ENCODE measurements around the gene TVP23B. TPM values are rescaled to one million over a fixed set of nuclear protein-coding genes. Genes with fewer than 3 reads are reported as not detected.
A peak's percentile ranks its signal among the peaks of the same experiment; 100 is the strongest.
"Not testable (repeated sequence)": the region's sequence is repeated elsewhere in the genome, so short reads cannot be mapped to it uniquely, and the experiment has no call there.

Gene TVP23B
- total RNA-seq: 35.3 TPM

GRCh38 chr17:18780991-18781718 lies at the start of gene TVP23B:
Gene TVP23B (plus strand): TSS chr17:18781183. CDS start chr17:18781294, 111 bp downstream.
- intact Hi-C loops (cut with DNase I): not testable (repeated sequence)
- ATAC-seq (peak; percentile 99), DNase-seq (ENCODE audit: low spot score) (peak; percentile 97)

GRCh38 chr17:18732438-18732837 lies 48.5 kb upstream of the TVP23B start:
- ATAC-seq; DNase-seq (ENCODE audit: low spot score); intact Hi-C loops (cut with DNase I): not testable (repeated sequence)

GRCh38 chr17:18733350-18733749 lies 47.6 kb upstream of the TVP23B start:
- intact Hi-C loops (cut with DNase I); DNase-seq (ENCODE audit: low spot score); ATAC-seq: not testable (repeated sequence)

GRCh38 chr17:18739616-18740391 lies 41.2 kb upstream of the TVP23B start:
- intact Hi-C loops (cut with DNase I); DNase-seq (ENCODE audit: low spot score); ATAC-seq: not testable (repeated sequence)

GRCh38 chr17:18741228-18741627 lies 39.8 kb upstream of the TVP23B start:
- DNase-seq (ENCODE audit: low spot score); ATAC-seq; intact Hi-C loops (cut with DNase I): not testable (repeated sequence)

- DNase-seq (ENCODE audit: low spot score); intact Hi-C loops (cut with DNase I): not testable (repeated sequence)
- ATAC-seq: peak; percentile 90
These were observed 37.1 kb upstream of the TVP23B start, which contains the start of gene FBXW10 for GRCh38 chr17:18743699-18744421. Gene FBXW10 (plus strand): TSS chr17:18744054. CDS start chr17:18744245, 191 bp downstream.

- ATAC-seq; intact Hi-C loops (cut with DNase I); DNase-seq (ENCODE audit: low spot score): not testable (repeated sequence)
These were observed 36.3 kb upstream of the TVP23B start for GRCh38 chr17:18744726-18745125.

GRCh38 chr17:18746551-18746950 lies 34.4 kb upstream of the TVP23B start:
- intact Hi-C loops (cut with DNase I); DNase-seq (ENCODE audit: low spot score); ATAC-seq: not testable (repeated sequence)

- ATAC-seq; intact Hi-C loops (cut with DNase I); DNase-seq (ENCODE audit: low spot score): not testable (repeated sequence)
These were observed 33.5 kb upstream of the TVP23B start for GRCh38 chr17:18747501-18747900.

- ATAC-seq; DNase-seq (ENCODE audit: low spot score): not testable (repeated sequence)
- intact Hi-C loops (cut with DNase I): loop anchor here (10.0 kb wide), 1 partner anchor 685 kb away; no protein-coding TSS in a partner anchor
These were observed 30.7 kb upstream of the TVP23B start for GRCh38 chr17:18750242-18750641.

- intact Hi-C loops (cut with DNase I): loop anchor here (10.0 kb wide), 1 partner anchor 689 kb away; no protein-coding TSS in a partner anchor
- ATAC-seq; DNase-seq (ENCODE audit: low spot score): not testable (repeated sequence)
These were observed 27.1 kb upstream of the TVP23B start for GRCh38 chr17:18753829-18754409.

- not testable (repeated sequence) for ATAC-seq; DNase-seq (ENCODE audit: low spot score)
- intact Hi-C loops (cut with DNase I): loop anchor here (10.0 kb wide), 1 partner anchor 691 kb away; no protein-coding TSS in a partner anchor
These were observed 25.0 kb upstream of the TVP23B start for GRCh38 chr17:18755969-18756368.

GRCh38 chr17:18757368-18758044 lies 23.5 kb upstream of the TVP23B start:
- intact Hi-C loops (cut with DNase I): loop anchor here (10.0 kb wide), 1 partner anchor 693 kb away; no protein-coding TSS in a partner anchor
- not testable (repeated sequence) for DNase-seq (ENCODE audit: low spot score); ATAC-seq

GRCh38 chr17:18758344-18758743 lies 22.6 kb upstream of the TVP23B start:
- ATAC-seq; DNase-seq (ENCODE audit: low spot score): not testable (repeated sequence)
- intact Hi-C loops (cut with DNase I): loop anchor here (10.0 kb wide), 1 partner anchor 694 kb away; no protein-coding TSS in a partner anchor

GRCh38 chr17:18760221-18760620 lies 20.8 kb upstream of the TVP23B start:
- ATAC-seq; DNase-seq (ENCODE audit: low spot score); intact Hi-C loops (cut with DNase I): not testable (repeated sequence)

GRCh38 chr17:18770572-18770971 lies 10.4 kb upstream of the TVP23B start:
- intact Hi-C loops (cut with DNase I); DNase-seq (ENCODE audit: low spot score): not testable (repeated sequence)

GRCh38 chr17:18771066-18771465 lies 9.9 kb upstream of the TVP23B start:
- not testable (repeated sequence) for ATAC-seq

More at GRCh38 chr17:18770572-18770971, 10.4 kb upstream of the TVP23B start:
- ATAC-seq: not testable (repeated sequence)

More at GRCh38 chr17:18771066-18771465, 9.9 kb upstream of the TVP23B start:
- DNase-seq (ENCODE audit: low spot score); intact Hi-C loops (cut with DNase I): not testable (repeated sequence)
